NT2/D1 (cell line): Measurements from ENCODE around the gene SMAP2.

Experiments used
- DNase-seq: peaks from one replicate; pipeline ENCODE4 v3.0.0-alpha.2; 2011; ENCODE audit warnings: low read depth, low spot score
- H3K27me3 ChIP-seq: 2 replicates; pipeline ENCODE4 v1.6.0; 2011; ENCODE audit warnings: mild to moderate bottlenecking; ENCODE audit not compliant: insufficient read length, insufficient read depth
- H3K36me3 ChIP-seq: 2 replicates; pipeline ENCODE4 v1.6.1; 2011; ENCODE audit warnings: mild to moderate bottlenecking, low read length, mixed read lengths; ENCODE audit not compliant: insufficient read depth, insufficient read length
- H3K4me1 ChIP-seq: 2 replicates; pipeline ENCODE4 v1.5.1; 2011; ENCODE audit not compliant: insufficient read depth, insufficient read length
- H3K4me3 ChIP-seq: 2 replicates; pipeline ENCODE4 v1.5.1; 2011; ENCODE audit warnings: low read depth; ENCODE audit not compliant: insufficient read length
- H3K9ac ChIP-seq: 2 replicates; pipeline ENCODE4 v1.6.0; 2011; ENCODE audit warnings: low read depth; ENCODE audit not compliant: insufficient read length
- H3K9me3 ChIP-seq: 2 replicates; pipeline ENCODE4 v1.5.1; 2011; ENCODE audit warnings: mild to moderate bottlenecking, low read length; ENCODE audit not compliant: insufficient read depth
- SUZ12 ChIP-seq: IDR thresholded peaks from 2 replicates; pipeline ENCODE4 v1.6.1; 2011; ENCODE audit not compliant: insufficient read length, insufficient read depth; ENCODE audit errors: extremely low read depth
- YY1 ChIP-seq: IDR thresholded peaks from 2 replicates; pipeline ENCODE4 v1.6.1; 2011; ENCODE audit not compliant: insufficient read length, insufficient read depth
- ZNF274 ChIP-seq: IDR thresholded peaks from 2 replicates; pipeline ENCODE4 v1.6.1; 2011; ENCODE audit warnings: mild to moderate bottlenecking, low read depth, low read length

SMAP2 gene

GRCh38 chr1:40377512-40377911 is 4.0 kb downstream of the SMAP2 start:
- no peaks in the 10 kb centered on the region for H3K4me1 ChIP-seq

GRCh38 chr1:40379785-40380452 is 6.4 kb downstream of the SMAP2 start:
- Histone ChIP-seq H3K27me3 (peaks cover 3% of the 10 kb centered on the region), H3K4me3 (no peak overlapping the region), H3K36me3 (no peaks in the 10 kb centered on the region), H3K9me3 (no peaks in the 10 kb centered on the region), H3K4me1 (no peaks in the 10 kb centered on the region), H3K9ac (no peak overlapping the region)
- DNase-seq, result no peak
- TF ChIP-seq SUZ12 (no peak), ZNF274 (no peak), YY1 (no peak)

More at GRCh38 chr1:40377512-40377911, 4.0 kb downstream of the SMAP2 start:
- H3K9ac ChIP-seq, result no peak overlapping the region
- H3K27me3 ChIP-seq, result peaks cover 7% of the 10 kb centered on the region
- DNase-seq, result no peak
- no peaks in the 10 kb centered on the region for H3K9me3 ChIP-seq
- TF ChIP-seq SUZ12, result no peak
- TF ChIP-seq ZNF274, result no peak
- TF ChIP-seq YY1, result no peak
- no peaks in the 10 kb centered on the region for H3K36me3 ChIP-seq
- H3K4me3 ChIP-seq, result no peak overlapping the region

- H3K9me3 ChIP-seq, result no peaks in the 10 kb centered on the region
- H3K27me3 ChIP-seq, result no peaks in the 10 kb centered on the region
- no peaks in the 10 kb centered on the region for H3K36me3 ChIP-seq
- TF ChIP-seq ZNF274, result no peak
- TF ChIP-seq YY1, result no peak
- TF ChIP-seq SUZ12, result no peak
- H3K4me1 ChIP-seq, result no peaks in the 10 kb centered on the region
- no peak for DNase-seq
- no peak overlapping the region for H3K9ac ChIP-seq
- no peak overlapping the region for H3K4me3 ChIP-seq
Measured at GRCh38 chr1:40380817-40381216, 7.3 kb downstream of the SMAP2 start.

GRCh38 chr1:40381268-40382107 is 8.0 kb downstream of the SMAP2 start:
- H3K27me3 ChIP-seq, result no peaks in the 10 kb centered on the region
- TF ChIP-seq YY1 (no peak), SUZ12 (no peak), ZNF274 (no peak)
- no peaks in the 10 kb centered on the region for H3K4me1 ChIP-seq
- no peak overlapping the region for H3K4me3 ChIP-seq
- DNase-seq, result no peak
- no peaks in the 10 kb centered on the region for H3K36me3 ChIP-seq
- H3K9ac ChIP-seq, result no peak overlapping the region
- no peaks in the 10 kb centered on the region for H3K9me3 ChIP-seq

- Histone ChIP-seq H3K9me3 (no peaks in the 10 kb centered on the region), H3K9ac (no peak overlapping the region), H3K27me3 (no peaks in the 10 kb centered on the region), H3K4me1 (no peaks in the 10 kb centered on the region), H3K4me3 (no peak overlapping the region), H3K36me3 (no peaks in the 10 kb centered on the region)
- no peak for DNase-seq
- TF ChIP-seq ZNF274 (no peak), SUZ12 (no peak), YY1 (no peak)
Measured at GRCh38 chr1:40382108-40382460, 8.6 kb downstream of the SMAP2 start.

GRCh38 chr1:40382601-40383000 is 9.1 kb downstream of the SMAP2 start:
- TF ChIP-seq ZNF274, result no peak
- TF ChIP-seq YY1, result no peak
- no peak for TF ChIP-seq SUZ12
- Histone ChIP-seq H3K27me3 (no peaks in the 10 kb centered on the region), H3K36me3 (no peaks in the 10 kb centered on the region), H3K4me3 (no peak overlapping the region), H3K9ac (no peak overlapping the region), H3K9me3 (peaks cover 5% of the 10 kb centered on the region; the same call in 1 of the 2 replicates), H3K4me1 (no peaks in the 10 kb centered on the region)
- DNase-seq, result no peak

GRCh38 chr1:40383095-40383487 is 9.6 kb downstream of the SMAP2 start:
- TF ChIP-seq YY1 (no peak), ZNF274 (no peak), SUZ12 (no peak)
- no peak overlapping the region for H3K4me3 ChIP-seq
- H3K27me3 ChIP-seq, result no peaks in the 10 kb centered on the region
- H3K36me3 ChIP-seq, result no peaks in the 10 kb centered on the region
- peaks cover 5% of the 10 kb centered on the region; the same call in 1 of the 2 replicates for H3K9me3 ChIP-seq
- H3K4me1 ChIP-seq, result no peaks in the 10 kb centered on the region
- DNase-seq, result no peak
- no peak overlapping the region for H3K9ac ChIP-seq
